CD4-positive, alpha-beta T cell (primary cell): Measurements from ENCODE around the gene DNAI2. TPM values are rescaled to one million over a fixed set of nuclear protein-coding genes. Genes with fewer than 3 reads are reported as not detected.

Experiments used
- ATAC-seq: fragments of 200-7000 bp; cut with Tn5 transposase; one replicate; pipeline ENCODE4 v1.10.0; 2022; ENCODE audit warnings: mild to moderate bottlenecking; ENCODE audit not compliant: poor library complexity
- CTCF ChIA-PET: fragments of 350-600 bp; sonication (Branson Sonifier 250); formaldehyde crosslinking; loops from one replicate; lab custom pipeline; 2021; ENCODE audit warnings: antibody characterized with exemption, inconsistent platforms; lab: Charles Lee
- POLR2A ChIA-PET: fragments of 350-600 bp; sonication (Branson Sonifier 250); formaldehyde crosslinking; loops from one replicate; lab custom pipeline; 2021; ENCODE audit warnings: antibody characterized with exemption, inconsistent platforms; lab: Charles Lee
- DNase-seq, 14 experiments: peaks; one replicate each; pipeline ENCODE4 v3.0.0-alpha.2; 2013 to 2020; ENCODE audit warnings: mixed read lengths in 2 of 14
- H3K27ac ChIP-seq, 2 donors: one replicate each; pipeline versions ENCODE4 v1.5.1 to v1.7.0; 2013; ENCODE audit warnings: low read length in 2 of 2, low read depth in 1 of 2, mild to moderate bottlenecking in 1 of 2
- H3K27me3 ChIP-seq, 2 experiments: 1 replicate in 1 of 2; 2 replicates in 1 of 2; pipeline versions ENCODE4 v1.6.1 to v1.7.0; 2013; ENCODE audit warnings: low read length in 2 of 2, control low read depth in 1 of 2, mild to moderate bottlenecking in 1 of 2, moderate library complexity in 1 of 2; ENCODE audit not compliant: insufficient read depth in 2 of 2, control insufficient read depth in 1 of 2
- H3K36me3 ChIP-seq: one replicate; pipeline ENCODE4 v1.6.1; 2013; ENCODE audit warnings: low read length, control low read depth; ENCODE audit not compliant: insufficient read depth
- H3K4me1 ChIP-seq: one replicate; pipeline ENCODE4 v1.6.1; 2013; ENCODE audit warnings: low read length, control low read depth; ENCODE audit not compliant: insufficient read depth
- H3K4me3 ChIP-seq: one replicate; pipeline ENCODE4 v1.5.1; 2013; ENCODE audit warnings: mild to moderate bottlenecking, low read length, moderate library complexity
- H3K9me3 ChIP-seq, 2 experiments: 1 replicate in 1 of 2; 2 replicates in 1 of 2; pipeline versions ENCODE4 v1.6.1 to v1.7.0; 2013; ENCODE audit warnings: low read length in 2 of 2, mild to moderate bottlenecking in 2 of 2, control low read depth in 1 of 2, moderate library complexity in 1 of 2; ENCODE audit not compliant: control insufficient read depth in 1 of 2, insufficient read depth in 1 of 2
- H3K27ac Mint-ChIP-seq: one replicate; pipeline ENCODE4 v1.8.0; 2020; ENCODE audit warnings: mixed read lengths
- H3K27me3 Mint-ChIP-seq: one replicate; pipeline ENCODE4 v1.8.0; 2021; ENCODE audit warnings: mixed read lengths
- H3K36me3 Mint-ChIP-seq: one replicate; pipeline ENCODE4 v1.8.0; 2021; ENCODE audit warnings: low read depth, mixed read lengths
- H3K4me1 Mint-ChIP-seq: one replicate; pipeline ENCODE4 v1.8.0; 2021; ENCODE audit warnings: low read depth, mixed read lengths
- H3K4me3 Mint-ChIP-seq: one replicate; pipeline ENCODE4 v1.8.0; 2020; ENCODE audit warnings: mild to moderate bottlenecking, mixed read lengths
- H3K9me3 Mint-ChIP-seq: one replicate; pipeline ENCODE4 v1.8.0; 2020; ENCODE audit warnings: mixed read lengths
- intact Hi-C, 2 experiments: fragments of 100-400 bp; cut with DNase I in 1 of 2; cut with micrococcal nuclease in 1 of 2; formaldehyde crosslinking; loops; one replicate each; pipeline versions ENCODE4 v1.15.1 to v1.9.0; 2023 to 2025; cut with DNase I, micrococcal nuclease
- total RNA-seq, 174 experiments: library from RNA in 2 of 174; stranded (reverse) in 2 of 174; gene quantifications; one replicate each; pipeline ENCODE4 v1.2.3 and lab custom pipeline; 2021 to 2026
- TF ChIP-seq, protein P1 (sequence below): fragments of 200-600 bp; IDR thresholded peaks from one replicate; pipeline ENCODE4 v1.8.0; 2022; ENCODE audit warnings: antibody characterized with exemption, mild to moderate bottlenecking

The DNAI2 gene
- total RNA-seq, 2 experiments from 2014 or later, result 0.66 to 1.2 TPM

DNA sequence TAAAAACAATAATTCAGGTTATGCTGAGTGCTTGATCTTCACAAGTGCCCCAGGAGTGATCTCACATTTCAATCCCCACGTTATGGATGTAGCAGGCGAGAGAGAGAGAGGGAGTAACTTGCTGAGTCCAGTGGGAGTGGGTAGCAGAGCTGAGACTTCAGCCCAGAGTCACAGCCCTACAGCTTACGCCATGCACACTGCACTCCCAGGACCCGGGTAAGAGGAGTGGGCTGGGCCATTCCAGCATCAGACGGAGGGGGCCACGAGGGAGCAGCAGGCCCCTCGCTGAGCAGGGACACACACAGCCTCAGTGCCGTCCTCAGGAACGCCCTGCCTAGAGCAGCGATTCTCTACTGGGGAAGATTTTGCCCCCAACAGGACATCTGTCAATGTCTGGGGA lies 42.2 kb downstream of the DNAI2 start:
- POLR2A ChIA-PET, result no interaction called here

DNA sequence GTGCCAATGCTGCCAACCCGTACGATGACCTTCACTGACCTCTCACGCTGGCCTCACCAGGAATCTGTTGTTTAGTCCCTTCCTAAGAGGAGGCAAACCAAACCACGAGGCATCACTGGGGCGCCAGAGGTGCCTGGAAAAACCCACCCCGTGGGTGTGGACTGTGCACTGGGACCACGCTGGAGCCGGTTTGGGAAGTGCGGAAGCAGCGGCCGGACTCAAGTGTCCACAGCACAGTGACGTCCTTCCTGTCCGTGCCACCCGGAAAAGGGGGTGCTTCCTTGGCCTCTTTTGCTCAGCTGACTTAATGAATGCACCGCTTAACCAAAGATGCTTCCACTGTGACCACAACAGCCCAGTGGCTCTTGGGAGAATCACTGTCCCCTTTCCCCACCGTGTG lies 43.0 kb downstream of the DNAI2 start:
- H3K4me3 ChIP-seq, result no peak overlapping the region
- no peaks in the 10 kb centered on the region for H3K4me1 Mint-ChIP-seq
- H3K27ac ChIP-seq, result no peak overlapping the region
- peaks cover 6% of the 10 kb centered on the region for H3K27me3 Mint-ChIP-seq
- H3K27ac Mint-ChIP-seq, result no peak overlapping the region
- H3K9me3 ChIP-seq, result peaks cover 0 to 4% of the 10 kb centered on the region in 2 experiments
- H3K27me3 ChIP-seq, result peaks cover 0 to 3% of the 10 kb centered on the region in 2 experiments
- CTCF ChIA-PET, result no interaction called here
- H3K36me3 ChIP-seq, result no peaks in the 10 kb centered on the region
- H3K4me3 Mint-ChIP-seq, result no peak overlapping the region
- no peak for DNase-seq
- POLR2A ChIA-PET, result no interaction called here
- intact Hi-C loops, result no loop called here
- H3K9me3 Mint-ChIP-seq, result peaks cover 3% of the 10 kb centered on the region
- no peaks in the 10 kb centered on the region for H3K36me3 Mint-ChIP-seq
- no peak for ATAC-seq
- TF ChIP-seq, protein P1, sequence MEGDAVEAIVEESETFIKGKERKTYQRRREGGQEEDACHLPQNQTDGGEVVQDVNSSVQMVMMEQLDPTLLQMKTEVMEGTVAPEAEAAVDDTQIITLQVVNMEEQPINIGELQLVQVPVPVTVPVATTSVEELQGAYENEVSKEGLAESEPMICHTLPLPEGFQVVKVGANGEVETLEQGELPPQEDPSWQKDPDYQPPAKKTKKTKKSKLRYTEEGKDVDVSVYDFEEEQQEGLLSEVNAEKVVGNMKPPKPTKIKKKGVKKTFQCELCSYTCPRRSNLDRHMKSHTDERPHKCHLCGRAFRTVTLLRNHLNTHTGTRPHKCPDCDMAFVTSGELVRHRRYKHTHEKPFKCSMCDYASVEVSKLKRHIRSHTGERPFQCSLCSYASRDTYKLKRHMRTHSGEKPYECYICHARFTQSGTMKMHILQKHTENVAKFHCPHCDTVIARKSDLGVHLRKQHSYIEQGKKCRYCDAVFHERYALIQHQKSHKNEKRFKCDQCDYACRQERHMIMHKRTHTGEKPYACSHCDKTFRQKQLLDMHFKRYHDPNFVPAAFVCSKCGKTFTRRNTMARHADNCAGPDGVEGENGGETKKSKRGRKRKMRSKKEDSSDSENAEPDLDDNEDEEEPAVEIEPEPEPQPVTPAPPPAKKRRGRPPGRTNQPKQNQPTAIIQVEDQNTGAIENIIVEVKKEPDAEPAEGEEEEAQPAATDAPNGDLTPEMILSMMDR, result no peak
- no peaks in the 10 kb centered on the region for H3K4me1 ChIP-seq

More for the DNA sequence above, 42.2 kb downstream of the DNAI2 start:
- Mint-ChIP-seq H3K4me1 (no peaks in the 10 kb centered on the region), H3K4me3 (no peak overlapping the region), H3K9me3 (peaks cover 3% of the 10 kb centered on the region), H3K27me3 (no peaks in the 10 kb centered on the region), H3K27ac (no peak overlapping the region), H3K36me3 (no peaks in the 10 kb centered on the region)
- Histone ChIP-seq H3K36me3 (no peaks in the 10 kb centered on the region), H3K4me3 (no peak overlapping the region), H3K27me3 (no peaks in the 10 kb centered on the region), H3K9me3 (peaks cover 0 to 10% of the 10 kb centered on the region in 2 experiments), H3K4me1 (no peaks in the 10 kb centered on the region), H3K27ac (no peak overlapping the region)
- no peak for DNase-seq
- no peak for ATAC-seq
- CTCF ChIA-PET, result no interaction called here
- intact Hi-C loops, result no loop called here
- TF ChIP-seq, protein P1, result no peak

DNA sequence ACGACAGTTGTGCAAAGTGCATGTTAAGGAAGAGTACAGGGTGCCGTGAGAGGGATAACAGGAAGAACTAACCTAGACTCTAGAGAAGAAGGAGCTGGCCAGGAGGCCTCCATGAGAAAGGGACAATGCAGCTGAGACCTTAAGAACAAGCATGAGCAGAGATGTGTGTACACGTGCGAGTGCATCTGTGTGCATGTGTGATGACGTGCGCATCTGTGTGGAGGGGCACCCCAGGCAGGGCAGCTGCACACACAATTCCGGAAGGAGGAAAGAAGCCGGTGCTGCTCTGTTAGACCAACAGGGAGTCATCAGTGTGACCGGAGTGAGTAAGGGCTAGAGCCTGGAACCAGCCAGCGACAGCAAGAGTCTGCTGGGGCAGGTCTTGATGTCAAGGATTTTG lies 44.4 kb downstream of the DNAI2 start:
- intact Hi-C loops, result no loop called here
- Histone ChIP-seq H3K27ac (no peak overlapping the region), H3K4me1 (no peaks in the 10 kb centered on the region), H3K36me3 (no peaks in the 10 kb centered on the region), H3K9me3 (no peaks in the 10 kb centered on the region), H3K27me3 (peaks cover 0 to 5% of the 10 kb centered on the region in 2 experiments), H3K4me3 (no peak overlapping the region)
- Mint-ChIP-seq H3K27me3 (peaks cover 9% of the 10 kb centered on the region), H3K4me3 (no peak overlapping the region), H3K4me1 (no peaks in the 10 kb centered on the region), H3K36me3 (no peaks in the 10 kb centered on the region), H3K27ac (no peak overlapping the region), H3K9me3 (no peaks in the 10 kb centered on the region)
- ATAC-seq (no peak), DNase-seq (no peak)
- POLR2A ChIA-PET, result no interaction called here
- CTCF ChIA-PET, result no interaction called here
- TF ChIP-seq, protein P1, result no peak
